Calu3 (cell line): Measurements from ENCODE around the gene MRPL40. TPM values are rescaled to one million over a fixed set of nuclear protein-coding genes. Genes with fewer than 3 reads are reported as not detected.

Experiments
- BruUV-seq: library from RNA; stranded (reverse); fragments of 400-500 nt; replicated peaks from 2 replicates; lab custom pipeline; 2021; lab: Mats Ljungman, UMichigan
- CTCF ChIA-PET: fragments of 300-600 bp; sonication (Branson Sonifier 250); formaldehyde crosslinking; loops from one replicate; lab custom pipeline; 2022; ENCODE audit warnings: antibody characterized with exemption; lab: Charles Lee
- DNase-seq: peaks from one replicate; pipeline ENCODE4 v3.0.0; 2022
- H3K27ac Mint-ChIP-seq: one replicate; pipeline ENCODE4 v1.8.0; 2022; ENCODE audit warnings: mixed read lengths; ENCODE audit not compliant: unreplicated experiment
- H3K27me3 Mint-ChIP-seq: one replicate; pipeline ENCODE4 v1.8.0; 2022; ENCODE audit warnings: mixed read lengths; ENCODE audit not compliant: unreplicated experiment
- H3K36me3 Mint-ChIP-seq: one replicate; pipeline ENCODE4 v1.8.0; 2022; ENCODE audit warnings: mild to moderate bottlenecking, moderate library complexity, mixed read lengths; ENCODE audit not compliant: insufficient read depth, unreplicated experiment
- H3K4me1 Mint-ChIP-seq: one replicate; pipeline ENCODE4 v1.8.0; 2022; ENCODE audit warnings: mild to moderate bottlenecking, low read depth, mixed read lengths; ENCODE audit not compliant: unreplicated experiment
- H3K4me3 Mint-ChIP-seq: one replicate; pipeline ENCODE4 v1.8.0; 2022; ENCODE audit warnings: mild to moderate bottlenecking, low read depth, moderate library complexity, mixed read lengths; ENCODE audit not compliant: unreplicated experiment
- H3K9me3 Mint-ChIP-seq: one replicate; pipeline ENCODE4 v1.8.0; 2022; ENCODE audit warnings: low read depth, mixed read lengths; ENCODE audit not compliant: unreplicated experiment
- CTCF ChIP-seq: fragments of 200-600 bp; IDR thresholded peaks from one replicate; pipeline ENCODE4 v1.8.0; 2022; ENCODE audit warnings: antibody characterized with exemption; ENCODE audit not compliant: unreplicated experiment
- intact Hi-C: fragments of 100-400 bp; cut with micrococcal nuclease; formaldehyde crosslinking; loops from one replicate; pipeline ENCODE4 v1.10.0; 2022; ENCODE audit not compliant: unreplicated experiment
- total RNA-seq: library from RNA; stranded (reverse); gene quantifications from 2 replicates; pipeline ENCODE4 v1.2.3, GENCODE V29; 2022

Gene MRPL40
- total RNA-seq, 1 experiment from 2014 or later: 38.6 TPM

GRCh38 chr22:19398206-19398605 lies 34.1 kb upstream of the MRPL40 start:
- no TSS peak for BruUV-seq
- no peak for DNase-seq
- H3K27me3 Mint-ChIP-seq: no peaks in the 10 kb centered on the region
- no peaks in the 10 kb centered on the region for H3K4me1 Mint-ChIP-seq
- no peak for TF ChIP-seq CTCF
- intact Hi-C loops: no loop called here
- CTCF ChIA-PET: no interaction called here
- no peak overlapping the region for H3K4me3 Mint-ChIP-seq
- no peaks in the 10 kb centered on the region for H3K9me3 Mint-ChIP-seq
- no peak overlapping the region for H3K27ac Mint-ChIP-seq
- peaks cover 17% of the 10 kb centered on the region for H3K36me3 Mint-ChIP-seq

DNA sequence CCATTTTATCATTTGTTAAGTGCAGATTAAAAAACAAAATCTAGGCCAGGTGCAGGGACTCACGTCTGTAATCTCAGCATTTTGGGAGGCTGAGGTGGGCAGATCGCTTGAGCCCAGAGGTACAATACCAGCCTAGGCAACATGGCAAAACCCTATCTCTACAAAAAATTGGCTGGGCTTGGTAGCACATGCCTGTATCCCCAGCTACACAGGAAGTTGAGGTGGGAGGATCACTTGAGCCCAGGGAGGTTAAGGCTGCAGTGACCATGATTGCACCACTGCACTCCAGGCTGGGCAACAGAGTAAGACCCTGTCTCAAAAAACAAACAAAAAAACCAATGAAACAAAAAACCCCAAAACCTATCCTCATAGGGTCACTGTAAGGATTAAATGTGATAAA lies 33.7 kb upstream of the MRPL40 start:
- no peak overlapping the region for H3K4me3 Mint-ChIP-seq
- H3K4me1 Mint-ChIP-seq: no peaks in the 10 kb centered on the region
- no peak overlapping the region for H3K27ac Mint-ChIP-seq
- no TSS peak for BruUV-seq
- no peaks in the 10 kb centered on the region for H3K27me3 Mint-ChIP-seq
- no peak for TF ChIP-seq CTCF
- intact Hi-C loops: no loop called here
- H3K36me3 Mint-ChIP-seq: peaks cover 12% of the 10 kb centered on the region
- CTCF ChIA-PET: interaction anchor here (0.7 kb wide), 1 partner anchor 216 kb away, joined by 4 read pairs; no protein-coding TSS in a partner anchor
- no peak for DNase-seq
- H3K9me3 Mint-ChIP-seq: no peaks in the 10 kb centered on the region

DNA sequence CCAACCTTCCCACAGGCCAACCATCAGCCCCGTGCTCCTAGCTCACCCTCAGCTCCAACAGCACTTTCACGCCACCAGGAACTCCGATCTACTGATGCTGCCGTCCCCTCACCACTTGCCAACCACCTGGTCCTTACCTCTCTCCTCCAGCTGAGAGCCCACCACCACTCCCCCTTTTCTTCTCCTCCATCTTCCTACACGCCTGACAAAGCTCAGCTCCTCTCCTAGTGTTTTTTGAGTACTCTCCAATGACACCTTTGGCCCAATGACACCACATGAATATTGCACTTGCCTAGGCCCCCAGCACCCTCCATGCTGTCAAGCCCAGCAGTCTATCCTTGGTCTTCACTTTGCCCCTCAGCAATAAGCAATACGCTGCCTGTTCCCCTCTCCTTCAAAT lies 31.5 kb upstream of the MRPL40 start:
- H3K27me3 Mint-ChIP-seq: no peaks in the 10 kb centered on the region
- H3K4me3 Mint-ChIP-seq: no peak overlapping the region
- intact Hi-C loops: no loop called here
- TF ChIP-seq CTCF: no peak
- H3K9me3 Mint-ChIP-seq: no peaks in the 10 kb centered on the region
- no TSS peak for BruUV-seq
- no peaks in the 10 kb centered on the region for H3K4me1 Mint-ChIP-seq
- H3K36me3 Mint-ChIP-seq: no peaks in the 10 kb centered on the region
- DNase-seq: no peak
- CTCF ChIA-PET: no interaction called here
- no peak overlapping the region for H3K27ac Mint-ChIP-seq

DNA sequence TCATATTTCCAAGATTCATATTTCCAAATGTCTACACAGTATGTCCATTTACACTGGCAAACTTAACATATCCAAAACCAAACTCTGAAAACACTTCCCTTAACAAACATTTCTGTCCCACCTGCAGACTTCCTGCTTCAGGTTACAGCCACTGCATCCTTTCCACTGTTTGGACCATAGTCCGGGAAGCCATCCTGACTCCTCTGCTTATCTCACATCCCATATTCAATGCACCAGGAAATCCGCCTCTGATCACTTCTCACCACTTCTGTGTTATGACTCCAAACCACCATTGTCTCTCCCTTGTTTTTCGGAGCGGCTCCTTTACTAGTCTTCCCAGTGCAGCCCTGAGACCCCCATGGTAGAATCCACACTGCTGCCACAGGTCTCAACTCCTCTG lies 30.9 kb upstream of the MRPL40 start:
- Mint-ChIP-seq H3K27ac (no peak overlapping the region), H3K4me3 (no peak overlapping the region), H3K36me3 (peaks cover 2% of the 10 kb centered on the region), H3K27me3 (no peaks in the 10 kb centered on the region), H3K9me3 (no peaks in the 10 kb centered on the region), H3K4me1 (no peaks in the 10 kb centered on the region)
- CTCF ChIA-PET: no interaction called here
- intact Hi-C loops: no loop called here
- no peak for TF ChIP-seq CTCF
- no TSS peak for BruUV-seq
- DNase-seq: no peak
